ENCODE results near the gene HEPN1. TPM values are rescaled to one million over a fixed set of nuclear protein-coding genes. Genes with fewer than 3 reads are reported as not detected.
A peak's percentile ranks its signal among the peaks of the same experiment; 100 is the strongest.

Gene HEPN1
- total RNA-seq, 2 donors from 2014 or later, result not detected

DNA sequence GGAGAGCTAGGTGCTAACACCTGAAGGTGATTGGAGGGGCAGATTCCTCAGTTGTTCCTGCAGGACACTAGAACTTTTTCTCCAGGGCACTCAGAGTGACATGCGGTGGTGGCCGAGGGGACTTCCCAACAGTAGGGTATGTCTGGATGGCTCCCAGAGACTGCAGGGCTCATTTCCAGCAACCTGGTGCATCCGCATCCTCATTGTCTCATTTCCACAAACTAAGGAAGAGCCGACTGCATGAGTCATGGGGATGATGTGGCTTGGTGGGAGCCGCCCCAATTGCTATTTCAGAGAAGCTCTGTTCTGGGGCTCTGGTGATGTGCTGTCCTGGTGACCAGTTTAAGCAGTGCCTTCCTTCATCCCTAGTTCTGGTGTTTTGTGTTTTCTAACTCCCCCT is 18.6 kb upstream of the HEPN1 start:
- WGBS, 2 donors, result 36 to 62% methylated on average over 2 to 5 of the region's 5 CpGs
- intact Hi-C loops (cut with DNase I), result no loop called here
- peak; percentile 28 for ATAC-seq
- Histone ChIP-seq H3K9me3 (no peaks in the 10 kb centered on the region), H3K27ac (peak overlapping the region in 1 of 4 donors; percentile 53), H3K4me3 (no peak overlapping the region), H3K27me3 (no peaks in the 10 kb centered on the region), H3K4me1 (no peaks in the 10 kb centered on the region), H3K36me3 (replicated peaks in 1 of 2; ENCODE audit: insufficient read depth in 1 of 2, low read depth in 2 of 2) (no peaks in the 10 kb centered on the region)
- DNase-seq, result no peak
- TF ChIP-seq, protein P1, sequence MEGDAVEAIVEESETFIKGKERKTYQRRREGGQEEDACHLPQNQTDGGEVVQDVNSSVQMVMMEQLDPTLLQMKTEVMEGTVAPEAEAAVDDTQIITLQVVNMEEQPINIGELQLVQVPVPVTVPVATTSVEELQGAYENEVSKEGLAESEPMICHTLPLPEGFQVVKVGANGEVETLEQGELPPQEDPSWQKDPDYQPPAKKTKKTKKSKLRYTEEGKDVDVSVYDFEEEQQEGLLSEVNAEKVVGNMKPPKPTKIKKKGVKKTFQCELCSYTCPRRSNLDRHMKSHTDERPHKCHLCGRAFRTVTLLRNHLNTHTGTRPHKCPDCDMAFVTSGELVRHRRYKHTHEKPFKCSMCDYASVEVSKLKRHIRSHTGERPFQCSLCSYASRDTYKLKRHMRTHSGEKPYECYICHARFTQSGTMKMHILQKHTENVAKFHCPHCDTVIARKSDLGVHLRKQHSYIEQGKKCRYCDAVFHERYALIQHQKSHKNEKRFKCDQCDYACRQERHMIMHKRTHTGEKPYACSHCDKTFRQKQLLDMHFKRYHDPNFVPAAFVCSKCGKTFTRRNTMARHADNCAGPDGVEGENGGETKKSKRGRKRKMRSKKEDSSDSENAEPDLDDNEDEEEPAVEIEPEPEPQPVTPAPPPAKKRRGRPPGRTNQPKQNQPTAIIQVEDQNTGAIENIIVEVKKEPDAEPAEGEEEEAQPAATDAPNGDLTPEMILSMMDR (IDR thresholded peaks at IDR 0.05), result no peak
- no peak for TF ChIP-seq POLR2A (IDR thresholded peaks at IDR 0.05)

DNA sequence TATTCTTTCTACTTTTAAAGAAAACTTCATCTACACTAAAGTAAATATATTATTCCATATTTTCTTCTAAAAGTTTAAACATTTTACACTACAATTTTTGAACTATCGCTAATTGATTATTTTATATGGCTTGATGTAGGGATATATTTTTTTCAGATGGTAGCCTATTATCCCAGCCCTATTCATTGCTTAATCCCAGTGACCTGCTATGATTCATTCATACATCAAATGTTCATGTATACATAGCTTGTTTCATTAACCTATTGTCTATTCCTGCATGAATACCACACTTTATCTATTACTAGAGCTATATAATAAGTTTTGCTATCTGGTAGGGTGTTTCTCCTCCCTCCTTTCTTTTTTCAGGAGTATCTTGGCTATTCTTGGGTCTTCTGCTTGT is 16.4 kb upstream of the HEPN1 start:
- 93 to 95% methylated on average over 1 of the region's 1 CpG for WGBS, 2 donors
- ATAC-seq (no peak), DNase-seq (no peak)
- H3K36me3 ChIP-seq (replicated peaks in 1 of 2; ENCODE audit: insufficient read depth in 1 of 2, low read depth in 2 of 2), result no peaks in the 10 kb centered on the region
- TF ChIP-seq, protein P1 (IDR thresholded peaks at IDR 0.05), result no peak
- TF ChIP-seq POLR2A (IDR thresholded peaks at IDR 0.05), result no peak
- H3K27ac ChIP-seq, result no peak overlapping the region
- H3K27me3 ChIP-seq, result no peaks in the 10 kb centered on the region
- no peaks in the 10 kb centered on the region for H3K4me1 ChIP-seq
- no peak overlapping the region for H3K4me3 ChIP-seq
- intact Hi-C loops (cut with DNase I), result no loop called here
- H3K9me3 ChIP-seq, result no peaks in the 10 kb centered on the region

DNA sequence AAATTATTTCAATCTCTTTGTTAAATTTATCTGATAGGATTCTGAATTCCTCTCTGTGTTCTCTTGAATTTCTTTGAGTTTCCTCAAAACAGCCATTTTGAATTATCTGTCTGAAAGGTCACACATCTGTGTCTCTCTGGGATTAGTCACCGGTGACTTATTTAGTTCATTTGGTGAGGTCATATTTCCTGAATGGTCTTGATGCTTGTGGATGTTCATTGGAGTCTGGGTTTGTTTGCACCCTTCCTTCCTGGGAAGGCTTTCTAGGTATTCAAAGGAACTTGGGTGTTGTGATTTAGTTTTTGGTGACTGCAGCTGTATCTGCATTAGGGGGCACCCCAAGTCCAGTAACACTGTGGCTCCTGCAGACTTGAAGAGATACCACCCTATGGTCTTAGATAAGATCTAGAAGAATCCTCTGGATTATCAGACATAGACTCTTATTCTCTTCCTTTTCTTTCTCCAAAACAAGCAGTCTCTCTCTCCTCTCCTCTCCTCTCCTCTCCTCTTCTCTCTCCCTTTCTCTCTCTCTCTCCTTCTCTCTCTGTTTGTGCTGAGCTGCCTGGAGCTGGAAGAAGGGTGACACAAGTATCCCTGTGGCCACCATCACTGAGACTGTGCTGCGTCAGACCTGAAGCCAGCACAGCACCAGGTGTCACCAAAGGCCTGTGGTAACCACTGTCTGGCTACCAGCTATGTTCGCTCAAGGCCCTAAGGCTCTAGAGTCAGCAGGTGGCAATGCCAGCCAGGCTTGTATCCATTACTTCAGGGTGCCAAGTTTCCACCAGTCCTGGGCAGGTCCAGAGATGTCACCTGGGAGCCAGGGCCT is 3.3 kb upstream of the HEPN1 start:
- DNase-seq, result no peak
- H3K27ac ChIP-seq, result no peak overlapping the region
- H3K4me3 ChIP-seq, result no peak overlapping the region
- intact Hi-C loops (cut with DNase I), result no loop called here
- no peak for TF ChIP-seq POLR2A (IDR thresholded peaks at IDR 0.05)
- TF ChIP-seq, protein P1 (IDR thresholded peaks at IDR 0.05), result no peak
- H3K27me3 ChIP-seq, result no peaks in the 10 kb centered on the region
- peaks cover 0 to 9% (median 0%) of the 10 kb centered on the region in 3 donors for H3K9me3 ChIP-seq
- no peaks in the 10 kb centered on the region for H3K36me3 ChIP-seq (replicated peaks in 1 of 2; ENCODE audit: insufficient read depth in 1 of 2, low read depth in 2 of 2)
- ATAC-seq, result no peak
- H3K4me1 ChIP-seq, result peaks cover 2% of the 10 kb centered on the region
- 73 to 80% methylated on average over 3 of the region's 3 CpGs for WGBS, 2 donors

DNA sequence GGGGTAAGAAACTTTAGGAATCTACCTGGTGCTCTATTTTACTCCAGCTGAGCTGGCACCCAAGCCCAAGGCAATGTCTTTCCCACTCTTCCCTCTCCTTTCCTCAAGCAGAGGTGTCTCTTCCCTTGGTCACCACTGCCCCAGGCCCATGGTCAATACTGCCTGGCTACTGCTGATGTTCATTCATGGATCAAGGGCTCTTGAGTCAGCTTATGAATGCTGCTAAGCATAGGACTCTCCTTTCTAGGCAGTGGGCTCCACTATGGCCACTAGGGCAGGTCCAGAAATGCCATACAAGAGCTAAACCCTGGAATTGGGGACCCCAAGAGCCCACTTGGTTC is 2.7 kb upstream of the HEPN1 start:
- no peaks in the 10 kb centered on the region for H3K36me3 ChIP-seq (replicated peaks in 1 of 2; ENCODE audit: insufficient read depth in 1 of 2, low read depth in 2 of 2)
- H3K27me3 ChIP-seq, result no peaks in the 10 kb centered on the region
- TF ChIP-seq, protein P1 (IDR thresholded peaks at IDR 0.05), result no peak
- TF ChIP-seq POLR2A (IDR thresholded peaks at IDR 0.05), result no peak
- peaks cover 8% of the 10 kb centered on the region for H3K4me1 ChIP-seq
- no peak for DNase-seq
- no peak for ATAC-seq
- H3K27ac ChIP-seq, result no peak overlapping the region
- intact Hi-C loops (cut with DNase I), result no loop called here
- H3K9me3 ChIP-seq, result peaks cover 0 to 9% (median 0%) of the 10 kb centered on the region in 3 donors
- H3K4me3 ChIP-seq, result no peak overlapping the region

DNA sequence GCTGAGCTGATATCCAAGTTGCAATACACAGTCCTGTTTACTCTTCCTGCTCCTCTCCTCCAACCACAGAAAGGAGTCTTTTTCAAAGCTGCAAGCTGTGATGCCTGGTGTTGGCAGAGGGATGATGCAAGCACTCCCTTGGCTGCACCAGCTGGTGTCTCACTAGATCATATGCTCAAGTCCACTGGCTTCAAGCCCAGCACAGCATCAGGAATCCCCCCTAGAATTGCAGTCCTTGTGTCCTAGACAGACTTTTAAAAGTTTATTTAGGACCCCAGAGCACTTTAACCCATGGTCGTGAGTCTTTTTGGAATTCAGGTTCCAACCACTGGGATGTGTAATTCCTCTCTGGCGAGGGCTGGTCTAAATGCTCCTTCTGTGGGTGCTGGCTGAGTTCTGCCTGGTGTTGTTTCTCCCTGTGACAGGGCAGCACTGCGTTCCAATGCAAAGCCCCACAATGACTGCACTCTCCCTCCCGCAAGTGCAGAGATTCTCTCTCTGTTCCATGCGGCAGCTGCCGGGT is 1.9 kb upstream of the HEPN1 start:
- Histone ChIP-seq H3K4me3 (no peak overlapping the region), H3K4me1 (peaks cover 9% of the 10 kb centered on the region), H3K27ac (no peak overlapping the region), H3K27me3 (no peaks in the 10 kb centered on the region), H3K9me3 (peaks cover 0 to 5% (median 0%) of the 10 kb centered on the region in 3 donors), H3K36me3 (replicated peaks in 1 of 2; ENCODE audit: insufficient read depth in 1 of 2, low read depth in 2 of 2) (no peaks in the 10 kb centered on the region)
- no peak for DNase-seq
- 67 to 71% methylated on average over 6 of the region's 6 CpGs for WGBS, 2 donors
- TF ChIP-seq, protein P1 (IDR thresholded peaks at IDR 0.05), result no peak
- TF ChIP-seq POLR2A (IDR thresholded peaks at IDR 0.05), result no peak
- ATAC-seq, result no peak
- intact Hi-C loops (cut with DNase I), result no loop called here
